ENCODE measurements around the gene NFKBIB.
A peak's percentile ranks its signal among the peaks of the same experiment; 100 is the strongest.
"Not testable (repeated sequence)": the region's sequence is repeated elsewhere in the genome, so short reads cannot be mapped to it uniquely, and the experiment has no call there.

Gene NFKBIB

DNA sequence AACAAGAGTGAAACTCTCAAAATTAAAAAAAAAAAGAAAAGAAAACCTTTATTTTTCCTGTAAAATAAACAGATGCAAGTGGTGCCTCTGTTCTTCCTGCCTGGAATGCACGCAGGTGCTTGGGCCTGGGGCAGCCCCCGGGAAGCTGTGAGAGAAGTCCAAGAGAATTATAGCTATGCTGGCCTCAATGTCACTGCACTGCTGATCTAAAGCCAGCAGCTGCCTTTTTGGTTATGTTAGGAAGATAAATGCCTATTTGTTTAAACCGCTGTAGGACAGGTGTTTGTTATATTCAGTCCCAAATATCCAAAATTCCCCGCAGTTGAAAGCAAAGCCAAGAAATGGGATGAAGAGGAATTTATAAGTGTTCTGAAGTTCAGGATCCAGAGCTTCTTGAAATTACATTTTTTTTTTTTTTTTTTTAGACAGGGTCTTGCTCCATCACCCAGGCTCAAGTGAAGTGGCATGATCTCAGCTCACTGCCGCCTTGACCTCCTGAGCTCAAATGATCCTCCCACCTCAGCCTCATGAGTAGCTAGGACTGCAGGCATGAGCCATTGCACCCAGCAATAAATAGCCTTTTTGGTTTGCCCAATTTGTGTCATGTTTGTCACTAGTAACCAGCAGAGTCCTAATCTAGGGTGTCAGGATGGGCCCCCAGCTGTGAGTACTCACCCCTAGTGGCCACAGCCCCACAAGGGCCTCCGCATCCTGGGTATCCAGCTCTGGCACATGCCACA lies 23.9 kb upstream of the NFKBIB start:
- no peak for DNase-seq (ENCODE audit: low read depth)

DNA sequence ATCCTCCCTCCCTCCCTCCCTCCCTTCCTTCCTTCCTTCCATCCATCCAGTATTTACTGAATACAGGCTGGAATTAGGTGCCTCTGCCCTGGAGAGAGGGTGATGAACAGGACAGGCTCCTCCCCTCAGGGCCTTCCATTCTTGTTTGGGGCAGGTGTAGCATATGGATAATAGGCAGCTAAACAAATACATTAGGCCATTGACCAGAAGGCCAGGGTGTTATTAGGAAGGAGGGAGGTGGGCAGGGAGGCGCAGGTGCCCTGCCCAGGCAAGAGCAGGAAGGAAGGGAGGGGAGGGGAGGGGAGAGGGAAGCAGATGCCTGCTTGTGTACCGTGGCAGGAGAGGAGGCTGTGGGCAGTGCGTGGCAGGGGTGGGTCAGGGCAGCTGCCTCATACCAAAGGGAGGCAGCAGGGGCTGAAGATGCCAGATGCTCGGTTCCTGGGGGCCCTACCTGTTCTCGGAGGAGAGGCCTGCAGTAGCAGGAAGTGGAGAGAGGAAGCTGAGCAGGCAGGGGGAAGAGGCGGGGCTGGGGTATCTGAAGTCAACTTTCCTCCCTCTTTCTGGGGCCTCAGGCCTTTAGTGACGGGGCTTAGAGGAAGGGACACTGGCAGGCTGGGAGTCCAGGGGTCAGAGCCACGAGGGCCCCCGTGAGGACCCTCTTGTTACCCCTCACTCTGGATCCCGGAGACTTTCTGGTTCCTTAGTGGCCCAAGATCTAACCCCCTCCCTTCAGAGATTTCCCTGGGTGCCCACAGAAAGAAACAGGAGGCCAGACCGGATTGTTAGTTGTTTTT lies 21.8 kb upstream of the NFKBIB start, which contains the start of gene RINL:
Gene RINL, minus strand, starts transcription at position 495 of the 794 bp plus-strand sequence. CDS start 1,533 bp downstream, outside the sequence.
- DNase-seq (ENCODE audit: low read depth): peak; percentile 64

DNA sequence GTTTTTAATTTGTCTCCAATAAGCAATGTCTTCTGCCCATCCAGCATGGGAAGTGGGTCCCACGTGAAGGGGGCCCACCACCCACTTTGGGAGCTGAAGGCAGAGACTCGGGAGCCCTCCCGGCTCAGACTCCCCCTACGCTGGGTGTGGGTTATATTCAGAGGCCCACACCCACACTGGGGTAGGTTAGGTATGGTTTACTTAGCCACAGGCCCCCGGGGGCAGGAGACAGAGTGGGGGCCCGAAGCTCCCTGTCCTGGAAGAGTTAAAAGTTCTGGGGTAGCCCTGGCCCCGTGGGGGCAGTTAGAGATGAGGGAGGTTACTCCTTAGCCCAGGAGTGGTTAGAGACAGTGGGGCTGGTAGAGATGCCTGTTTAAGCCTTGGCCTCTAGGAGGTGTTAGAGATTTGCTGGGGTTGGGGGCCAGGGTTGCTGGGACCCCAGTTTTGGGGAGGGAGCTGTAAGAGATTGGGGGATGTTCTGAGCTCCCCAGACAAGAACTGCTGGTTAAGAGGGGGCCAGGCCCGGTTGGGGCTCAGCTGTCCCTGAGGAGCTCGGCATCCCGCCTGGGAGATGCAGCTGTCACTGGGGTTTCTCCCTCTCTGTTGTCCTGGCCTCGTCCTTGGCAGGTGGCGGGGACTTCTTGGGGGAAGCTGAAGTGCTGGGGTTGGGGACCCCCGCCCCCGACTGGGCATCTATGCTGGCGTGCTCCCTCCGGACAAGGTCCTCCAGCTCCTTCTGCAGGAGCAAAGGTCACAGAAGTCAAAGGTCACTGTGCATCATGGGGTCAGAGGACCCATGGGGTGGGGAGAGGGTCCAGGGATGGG lies 21.0 kb upstream of the NFKBIB start:
- DNase-seq (ENCODE audit: low read depth): no peak

- DNase-seq (ENCODE audit: low read depth): no peak
Observed at GRCh38 chr19:38879400-38879751, 20.4 kb upstream of the NFKBIB start.

DNA sequence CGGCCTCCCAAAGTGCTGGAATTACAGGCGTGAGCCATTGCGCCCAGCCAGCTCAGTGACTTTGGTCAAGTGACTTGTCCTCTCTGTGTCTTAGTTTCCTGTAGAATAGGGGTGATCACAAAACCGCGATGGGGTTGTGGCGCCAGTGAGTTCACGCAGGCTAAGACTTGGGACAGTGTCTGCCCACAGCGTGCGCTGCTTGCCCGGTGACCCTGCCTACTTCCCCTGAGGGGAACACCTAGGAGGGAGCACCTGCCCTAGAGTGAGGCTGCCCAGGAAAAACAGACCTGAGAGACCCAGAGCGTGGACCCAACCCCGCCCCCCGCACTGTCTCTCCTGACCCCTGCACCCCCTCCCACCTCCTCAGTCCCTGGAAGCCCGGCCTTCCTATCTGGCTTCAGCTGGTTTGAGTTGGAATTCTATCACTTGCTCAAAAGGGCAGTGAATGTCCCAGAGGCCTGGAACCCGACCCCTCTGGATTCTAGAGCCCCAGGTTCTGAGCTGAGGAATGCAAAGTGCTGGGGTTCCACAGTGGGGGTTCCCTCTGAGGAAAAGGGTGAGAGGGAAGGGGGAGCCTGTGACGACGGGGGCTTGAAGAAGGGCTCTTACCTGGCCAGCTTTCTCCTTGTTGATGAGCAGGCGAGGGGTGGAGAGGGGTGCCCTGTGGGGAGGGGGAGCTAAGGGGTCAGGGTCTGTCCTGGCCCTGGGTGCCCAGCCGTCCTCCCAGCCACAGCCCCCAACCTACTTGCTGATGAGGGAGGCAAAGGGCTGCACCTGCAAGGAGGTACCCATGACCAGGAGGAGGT lies 19.5 kb upstream of the NFKBIB start:
- DNase-seq (ENCODE audit: low read depth): no peak

DNA sequence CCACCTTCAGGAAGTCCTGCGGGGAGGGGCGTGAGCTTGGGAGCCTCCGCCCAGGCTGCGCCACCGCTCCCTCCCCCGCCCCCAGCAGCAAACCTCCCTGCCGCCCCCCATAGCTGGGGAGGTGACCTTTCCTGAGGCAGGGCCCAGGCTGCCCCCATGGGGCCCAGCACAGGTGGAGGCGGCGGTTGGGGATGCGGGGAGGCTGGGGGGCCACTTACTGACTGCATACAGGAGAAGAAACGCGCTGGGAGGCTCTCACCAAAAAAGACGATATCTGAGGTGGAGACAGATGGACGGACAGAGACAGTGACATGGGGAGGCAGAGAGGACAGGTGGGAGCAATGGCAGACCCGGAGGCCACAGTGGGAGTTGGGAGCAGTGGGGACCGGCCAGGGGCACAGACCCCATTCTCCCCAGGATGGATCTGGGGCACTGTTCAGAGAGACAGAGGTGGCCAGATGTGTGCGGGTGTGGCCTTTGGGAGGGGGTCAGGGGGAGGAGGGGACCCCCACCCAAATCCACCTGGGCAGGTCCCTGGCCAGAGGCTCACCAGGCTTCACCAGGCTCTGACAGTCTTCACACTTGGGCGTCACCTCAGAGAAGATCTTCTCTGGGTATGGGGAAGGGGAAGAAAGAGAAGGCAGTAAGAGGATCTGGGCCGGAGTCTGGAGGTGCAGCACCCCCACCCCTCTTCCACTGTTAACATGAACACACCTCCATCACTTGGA lies 18.7 kb upstream of the NFKBIB start:
- DNase-seq (ENCODE audit: low read depth): no peak

GRCh38 chr19:38883286-38883685 lies 16.5 kb upstream of the NFKBIB start:
- no peak for DNase-seq (ENCODE audit: low read depth)

GRCh38 chr19:38884691-38885090 lies 15.1 kb upstream of the NFKBIB start:
- not testable (repeated sequence) for DNase-seq (ENCODE audit: low read depth)

DNA sequence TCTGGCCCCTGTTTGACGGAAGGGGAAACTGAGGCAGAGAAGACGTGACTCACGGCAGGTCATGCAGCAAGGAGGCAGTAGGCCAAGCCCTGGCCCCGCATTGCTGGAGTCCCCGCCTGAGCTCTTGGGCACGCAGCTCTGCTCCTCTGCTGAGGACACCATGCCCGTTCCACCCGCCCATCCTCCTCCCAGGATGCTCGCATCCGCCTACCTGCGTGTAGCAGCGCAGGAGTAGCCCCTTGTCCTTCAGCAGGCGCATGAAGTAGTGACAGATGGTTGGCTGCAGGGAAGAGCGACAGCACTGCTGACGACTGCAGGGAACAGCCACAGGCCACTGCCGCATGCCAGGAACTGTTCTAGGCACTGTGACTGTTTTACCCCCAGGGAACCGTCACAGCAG lies 10.9 kb upstream of the NFKBIB start:
- DNase-seq (ENCODE audit: low read depth): no peak

DNA sequence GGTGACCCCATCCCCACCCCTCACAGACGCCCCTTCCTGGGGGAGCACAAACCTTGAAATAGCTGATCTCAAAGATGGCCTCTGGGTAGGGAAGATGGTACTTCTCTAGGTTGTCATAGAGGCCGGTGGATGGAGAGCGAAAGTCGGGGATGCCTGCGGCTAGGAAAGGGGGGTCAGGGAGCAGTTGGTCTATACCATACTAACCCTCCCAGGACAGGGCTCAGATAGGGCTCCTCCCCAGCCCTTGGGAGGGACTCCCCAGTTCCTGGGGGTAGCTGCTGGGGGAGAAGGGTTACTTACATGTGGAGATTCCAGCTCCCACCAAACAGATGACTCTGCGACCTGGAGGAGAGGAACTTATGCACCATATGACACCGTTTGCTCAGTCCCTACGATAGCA lies 10.0 kb upstream of the NFKBIB start:
- DNase-seq (ENCODE audit: low read depth): no peak

DNA sequence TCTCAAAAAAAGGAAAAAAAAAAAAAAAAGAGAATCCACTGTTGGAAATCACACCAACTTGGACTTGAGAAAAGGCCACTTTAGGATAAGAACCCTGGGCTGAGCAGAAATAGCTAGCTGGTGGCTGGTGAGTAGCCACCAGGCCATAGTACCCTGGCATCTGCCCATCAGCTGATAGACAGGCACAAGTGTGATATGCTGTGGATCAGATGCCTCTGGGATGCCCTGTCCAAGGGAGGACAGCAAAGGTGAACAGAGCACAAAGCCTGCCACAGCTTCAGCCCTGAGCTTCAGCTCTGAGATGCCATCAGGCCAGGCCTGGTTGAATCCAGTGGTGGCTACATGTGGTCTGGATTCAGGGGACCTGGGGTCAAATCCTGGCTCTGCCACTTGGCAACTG lies 9.1 kb upstream of the NFKBIB start:
- DNase-seq (ENCODE audit: low read depth): no peak

DNA sequence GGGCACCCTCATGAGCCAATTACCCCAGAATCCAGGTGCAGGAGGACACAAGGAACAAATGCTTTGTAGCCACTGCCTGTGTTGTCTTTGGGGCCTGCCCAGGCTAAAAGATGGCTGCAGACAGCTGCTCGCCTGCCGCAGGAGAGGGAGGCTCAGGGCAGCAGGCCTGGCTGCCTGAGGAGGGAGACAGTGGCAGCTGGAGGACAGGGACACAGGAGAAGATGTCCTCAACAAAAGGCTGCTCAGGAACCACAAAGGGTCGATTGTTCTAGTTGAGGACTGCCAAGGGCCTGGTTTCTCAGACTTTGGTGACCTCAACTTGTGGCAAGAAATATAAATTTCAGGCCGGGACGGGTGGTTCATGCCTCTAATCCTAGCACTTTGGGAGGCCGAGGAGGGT lies 8.0 kb upstream of the NFKBIB start:
- no peak for DNase-seq (ENCODE audit: low read depth)

DNA sequence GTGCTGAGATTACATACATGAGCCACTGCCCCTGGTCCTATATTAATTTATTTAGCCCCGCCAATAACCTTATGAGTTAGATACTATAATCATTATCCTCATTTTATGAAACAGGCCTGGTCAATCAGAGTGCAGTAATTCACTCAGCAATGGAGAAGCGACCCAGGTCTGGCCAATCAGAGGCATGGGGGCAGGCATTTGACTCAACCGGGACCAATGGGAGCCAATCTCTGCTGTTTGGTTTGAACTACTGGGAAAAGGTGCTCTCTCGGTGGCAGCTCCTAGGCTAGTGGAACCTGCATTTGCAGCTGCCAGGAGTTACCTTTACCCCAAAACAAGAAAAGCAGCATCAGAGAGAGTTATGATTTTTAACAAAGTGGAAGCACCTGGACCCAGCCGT lies 6.9 kb upstream of the NFKBIB start:
- no peak for DNase-seq (ENCODE audit: low read depth)

GRCh38 chr19:38893341-38893771 lies 6.4 kb upstream of the NFKBIB start:
- DNase-seq (ENCODE audit: low read depth): no peak

DNA sequence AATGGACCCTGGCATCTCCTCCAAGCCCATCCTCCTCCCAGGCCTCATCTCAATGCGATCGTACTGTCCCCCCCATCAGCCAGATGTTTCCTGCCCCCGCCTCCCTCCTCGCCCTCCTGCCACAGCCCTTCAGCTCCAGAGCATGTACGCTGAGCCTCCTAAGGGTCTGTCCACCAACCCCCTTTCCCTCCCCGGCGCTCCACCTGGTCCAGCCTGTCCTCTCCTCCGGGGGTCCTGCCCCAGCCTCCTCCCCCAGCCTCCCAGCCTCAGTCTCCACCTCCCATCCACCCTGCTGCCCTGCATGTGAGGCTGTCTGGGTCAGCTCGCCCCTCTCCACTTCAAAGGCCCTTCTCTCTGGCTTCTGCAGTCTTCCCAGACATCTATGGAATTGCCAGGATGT lies 4.8 kb upstream of the NFKBIB start:
- no peak for DNase-seq (ENCODE audit: low read depth)

GRCh38 chr19:38898788-38899446 lies 852 bp upstream of the NFKBIB start:
- no peak for DNase-seq (ENCODE audit: low read depth)

- no peak for DNase-seq (ENCODE audit: low read depth)
Observed at GRCh38 chr19:38900202-38900629, 447 bp downstream of the NFKBIB start.

GRCh38 chr19:38900743-38901190 lies 998 bp downstream of the NFKBIB start:
- DNase-seq (ENCODE audit: low read depth): no peak

GRCh38 chr19:38901683-38902082 lies 1.9 kb downstream of the NFKBIB start:
- no peak for DNase-seq (ENCODE audit: low read depth)
